Stimulated activated CD4-positive, alpha-beta T cell treated with anti-CD3 and anti-CD28 coated beads, Interleukin-4, amount 100 ng/mL, for 48 hours (primary cell): ENCODE results near the gene GALNS.

Experiments
- DNase-seq, 2 donors: peaks; one replicate each; pipeline ENCODE4 v3.0.0-alpha.2; 2020; ENCODE audit warnings: low read depth in 2 of 2

GALNS gene

GRCh38 chr16:88817785-88818574 is 38.8 kb downstream of the GALNS start:
- no peak for DNase-seq

GRCh38 chr16:88816736-88817535 is 39.8 kb downstream of the GALNS start:
- DNase-seq = no peak

GRCh38 chr16:88815901-88816589 is 40.7 kb downstream of the GALNS start:
- DNase-seq = no peak

GRCh38 chr16:88815227-88815626 is 41.5 kb downstream of the GALNS start:
- DNase-seq = no peak

GRCh38 chr16:88814144-88814502 is 42.6 kb downstream of the GALNS start:
- no peak for DNase-seq

GRCh38 chr16:88813269-88814143 is 43.2 kb downstream of the GALNS start:
- no peak for DNase-seq

- DNase-seq = no peak
These were observed 44.1 kb downstream of the GALNS start for GRCh38 chr16:88812513-88813268.

GRCh38 chr16:88811769-88812512 is 44.8 kb downstream of the GALNS start, which contains the start of gene APRT:
APRT (minus strand) TSS chr16:88811928; CDS start chr16:88811899, 29 bp downstream.
- DNase-seq = peak; percentile 94 to 99

GRCh38 chr16:88810912-88811768 is 45.6 kb downstream of the GALNS start:
- DNase-seq = no peak

GRCh38 chr16:88810166-88810911 is 46.4 kb downstream of the GALNS start:
- DNase-seq = no peak

- DNase-seq = no peak
These were observed 47.0 kb downstream of the GALNS start for GRCh38 chr16:88809676-88810165.

GRCh38 chr16:88809068-88809675 is 47.6 kb downstream of the GALNS start:
- no peak for DNase-seq

GRCh38 chr16:88807626-88808453 is 48.9 kb downstream of the GALNS start:
- no peak for DNase-seq

GRCh38 chr16:88807142-88807625 is 49.6 kb downstream of the GALNS start:
- DNase-seq = no peak

- no peak for DNase-seq
These were observed 50.1 kb downstream of the GALNS start for GRCh38 chr16:88806491-88807111.

GRCh38 chr16:88805887-88806393 is 50.8 kb downstream of the GALNS start:
- no peak for DNase-seq
